ENCODE results near the gene GPR18.

GRCh38 chr13:99251921-99252320 is 6.3 kb downstream of the GPR18 start:
- TF ChIP-seq, protein P1, sequence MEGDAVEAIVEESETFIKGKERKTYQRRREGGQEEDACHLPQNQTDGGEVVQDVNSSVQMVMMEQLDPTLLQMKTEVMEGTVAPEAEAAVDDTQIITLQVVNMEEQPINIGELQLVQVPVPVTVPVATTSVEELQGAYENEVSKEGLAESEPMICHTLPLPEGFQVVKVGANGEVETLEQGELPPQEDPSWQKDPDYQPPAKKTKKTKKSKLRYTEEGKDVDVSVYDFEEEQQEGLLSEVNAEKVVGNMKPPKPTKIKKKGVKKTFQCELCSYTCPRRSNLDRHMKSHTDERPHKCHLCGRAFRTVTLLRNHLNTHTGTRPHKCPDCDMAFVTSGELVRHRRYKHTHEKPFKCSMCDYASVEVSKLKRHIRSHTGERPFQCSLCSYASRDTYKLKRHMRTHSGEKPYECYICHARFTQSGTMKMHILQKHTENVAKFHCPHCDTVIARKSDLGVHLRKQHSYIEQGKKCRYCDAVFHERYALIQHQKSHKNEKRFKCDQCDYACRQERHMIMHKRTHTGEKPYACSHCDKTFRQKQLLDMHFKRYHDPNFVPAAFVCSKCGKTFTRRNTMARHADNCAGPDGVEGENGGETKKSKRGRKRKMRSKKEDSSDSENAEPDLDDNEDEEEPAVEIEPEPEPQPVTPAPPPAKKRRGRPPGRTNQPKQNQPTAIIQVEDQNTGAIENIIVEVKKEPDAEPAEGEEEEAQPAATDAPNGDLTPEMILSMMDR (IDR thresholded peaks at IDR 0.05 in 4 of 5, conservative IDR thresholded peaks at IDR 0.05 in 1 of 5): no peak
- no peak for TF ChIP-seq POLR2A (IDR thresholded peaks at IDR 0.05)

All from gastrocnemius medialis (tissue), 4 donors.